MG63 (cell line): Measurements from ENCODE around the gene ZC4H2. TPM values are rescaled to one million over a fixed set of nuclear protein-coding genes. Genes with fewer than 3 reads are reported as not detected.
"Not testable (repeated sequence)": the region's sequence is repeated elsewhere in the genome, so short reads cannot be mapped to it uniquely, and the experiment has no call there.

ENCODE experiments used
- DNase-seq: peaks from one replicate; pipeline ENCODE4 v3.0.0-alpha.2; 2020
- H3K27me3 ChIP-seq: fragments of 250-450 bp; sonication (Bioruptor Pico); 2 replicates; pipeline ENCODE4 v1.5.1; 2020; ENCODE audit warnings: mild to moderate bottlenecking, moderate library complexity
- H3K36me3 ChIP-seq: fragments of 250-450 bp; sonication (Bioruptor Pico); 2 replicates; pipeline ENCODE4 v1.5.1; 2020; ENCODE audit warnings: mild to moderate bottlenecking, moderate library complexity
- H3K4me3 ChIP-seq: fragments of 250-450 bp; sonication (Bioruptor Pico); 2 replicates; pipeline ENCODE4 v1.5.1; 2020; ENCODE audit warnings: mild to moderate bottlenecking, moderate library complexity
- H3K9me3 ChIP-seq: fragments of 250-450 bp; sonication (Bioruptor Pico); 2 replicates; pipeline ENCODE4 v1.5.1; 2020; ENCODE audit warnings: mild to moderate bottlenecking, moderate library complexity
- total RNA-seq: library from RNA; depleted of rRNA; stranded (reverse); fragments of >200 nt; shearing (Covaris generic); gene quantifications from 2 replicates; pipeline ENCODE4 v1.2.3, GENCODE V29; 2014; ENCODE audit warnings: low replicate concordance; rRNA removed

Gene ZC4H2
- 1.4 and 1.7 TPM in 2 replicates for total RNA-seq

GRCh38 chrX:64975989-64976672 lies at the start of gene ZC4H2:
Gene ZC4H2, minus strand, starts transcription at chrX:64976450. Its CDS starts 73 bp downstream, at chrX:64976377.
- Histone ChIP-seq H3K4me3 (no peak within 1 kb of the TSS), H3K9me3 (no peaks in the 10 kb centered on the region), H3K36me3 (no peaks in the 10 kb centered on the region), H3K27me3 (no peaks in the 10 kb centered on the region)
- peak; percentile 25 for DNase-seq

GRCh38 chrX:65017451-65017850 lies 41.2 kb upstream of the ZC4H2 start:
- Histone ChIP-seq H3K27me3 (no peaks in the 10 kb centered on the region), H3K9me3 (no peaks in the 10 kb centered on the region), H3K36me3 (no peaks in the 10 kb centered on the region), H3K4me3 (no peak overlapping the region)
- no peak for DNase-seq

GRCh38 chrX:65014230-65014629 lies 38.0 kb upstream of the ZC4H2 start:
- no peak for DNase-seq
- H3K4me3 ChIP-seq, result no peak overlapping the region

GRCh38 chrX:65009459-65009858 lies 33.2 kb upstream of the ZC4H2 start:
- Histone ChIP-seq H3K27me3 (no peaks in the 10 kb centered on the region), H3K4me3 (no peak overlapping the region), H3K9me3 (no peaks in the 10 kb centered on the region), H3K36me3 (no peaks in the 10 kb centered on the region)
- DNase-seq, result no peak

More at GRCh38 chrX:65014230-65014629, 38.0 kb upstream of the ZC4H2 start:
- H3K9me3 ChIP-seq, result no peaks in the 10 kb centered on the region
- H3K36me3 ChIP-seq, result no peaks in the 10 kb centered on the region
- no peaks in the 10 kb centered on the region for H3K27me3 ChIP-seq

GRCh38 chrX:65002208-65002607 lies 26.0 kb upstream of the ZC4H2 start:
- H3K9me3 ChIP-seq, H3K4me3 ChIP-seq, H3K36me3 ChIP-seq, H3K27me3 ChIP-seq, DNase-seq: not testable (repeated sequence)

GRCh38 chrX:64996805-64997204 lies 20.6 kb upstream of the ZC4H2 start:
- H3K4me3 ChIP-seq, result no peak overlapping the region
- no peaks in the 10 kb centered on the region for H3K9me3 ChIP-seq
- H3K36me3 ChIP-seq, result no peaks in the 10 kb centered on the region
- no peaks in the 10 kb centered on the region for H3K27me3 ChIP-seq
- DNase-seq, result no peak

- no peaks in the 10 kb centered on the region for H3K27me3 ChIP-seq
- no peak overlapping the region for H3K4me3 ChIP-seq
- DNase-seq, result no peak
- H3K9me3 ChIP-seq, result no peaks in the 10 kb centered on the region
- no peaks in the 10 kb centered on the region for H3K36me3 ChIP-seq
These were observed 18.0 kb upstream of the ZC4H2 start for GRCh38 chrX:64994131-64994798.

GRCh38 chrX:64977830-64978229 lies 1.6 kb upstream of the ZC4H2 start:
- H3K36me3 ChIP-seq, result no peaks in the 10 kb centered on the region
- DNase-seq, result no peak
- no peak overlapping the region for H3K4me3 ChIP-seq
- no peaks in the 10 kb centered on the region for H3K9me3 ChIP-seq
- no peaks in the 10 kb centered on the region for H3K27me3 ChIP-seq

- H3K36me3 ChIP-seq, result no peaks in the 10 kb centered on the region
- H3K4me3 ChIP-seq, result no peak overlapping the region
- H3K27me3 ChIP-seq, result no peaks in the 10 kb centered on the region
- no peak for DNase-seq
- no peaks in the 10 kb centered on the region for H3K9me3 ChIP-seq
These were observed 801 bp upstream of the ZC4H2 start for GRCh38 chrX:64977051-64977450.

GRCh38 chrX:64976673-64977040 lies 407 bp upstream of the ZC4H2 start:
- H3K9me3 ChIP-seq, result no peaks in the 10 kb centered on the region
- no peaks in the 10 kb centered on the region for H3K36me3 ChIP-seq
- DNase-seq, result no peak

GRCh38 chrX:64975491-64975890 lies 759 bp downstream of the ZC4H2 start:
- Histone ChIP-seq H3K4me3 (no peak overlapping the region), H3K27me3 (no peaks in the 10 kb centered on the region), H3K36me3 (no peaks in the 10 kb centered on the region), H3K9me3 (no peaks in the 10 kb centered on the region)
- DNase-seq, result no peak

More at GRCh38 chrX:64976673-64977040, 407 bp upstream of the ZC4H2 start:
- no peaks in the 10 kb centered on the region for H3K27me3 ChIP-seq
- no peak overlapping the region for H3K4me3 ChIP-seq

- H3K27me3 ChIP-seq, result no peaks in the 10 kb centered on the region
- H3K36me3 ChIP-seq, result no peaks in the 10 kb centered on the region
- no peaks in the 10 kb centered on the region for H3K9me3 ChIP-seq
- no peak for DNase-seq
- H3K4me3 ChIP-seq, result no peak overlapping the region
These were observed 50.8 kb downstream of the ZC4H2 start for GRCh38 chrX:64925480-64925879.

- no peak overlapping the region for H3K4me3 ChIP-seq
- DNase-seq, result no peak
- no peaks in the 10 kb centered on the region for H3K36me3 ChIP-seq
- no peaks in the 10 kb centered on the region for H3K27me3 ChIP-seq
- no peaks in the 10 kb centered on the region for H3K9me3 ChIP-seq
These were observed 68.1 kb downstream of the ZC4H2 start for GRCh38 chrX:64908121-64908520.

GRCh38 chrX:64894454-64895038 lies 81.7 kb downstream of the ZC4H2 start:
- Histone ChIP-seq H3K36me3 (no peaks in the 10 kb centered on the region), H3K4me3 (no peak overlapping the region), H3K9me3 (no peaks in the 10 kb centered on the region), H3K27me3 (no peaks in the 10 kb centered on the region)
- DNase-seq, result no peak

- no peaks in the 10 kb centered on the region for H3K9me3 ChIP-seq
- no peaks in the 10 kb centered on the region for H3K36me3 ChIP-seq
- H3K27me3 ChIP-seq, result no peaks in the 10 kb centered on the region
- no peak for DNase-seq
- no peak overlapping the region for H3K4me3 ChIP-seq
These were observed 90.4 kb downstream of the ZC4H2 start for GRCh38 chrX:64885850-64886249.

- H3K36me3 ChIP-seq, H3K27me3 ChIP-seq, H3K9me3 ChIP-seq, H3K4me3 ChIP-seq, DNase-seq: not testable (repeated sequence)
These were observed 97.5 kb downstream of the ZC4H2 start for GRCh38 chrX:64878709-64879108.

- no peak for DNase-seq
- no peaks in the 10 kb centered on the region for H3K9me3 ChIP-seq
- no peaks in the 10 kb centered on the region for H3K27me3 ChIP-seq
- no peaks in the 10 kb centered on the region for H3K36me3 ChIP-seq
- no peak overlapping the region for H3K4me3 ChIP-seq
These were observed 109.0 kb downstream of the ZC4H2 start for GRCh38 chrX:64867217-64867616.
